Activated CD4-positive, alpha-beta T cell treated with anti-CD3 and anti-CD28 coated beads for 48 hours (primary cell): ENCODE results near the gene GLYR1.

Source experiments
- DNase-seq: peaks from one replicate; pipeline ENCODE4 v3.0.0-alpha.2; 2020

GLYR1 gene

DNA sequence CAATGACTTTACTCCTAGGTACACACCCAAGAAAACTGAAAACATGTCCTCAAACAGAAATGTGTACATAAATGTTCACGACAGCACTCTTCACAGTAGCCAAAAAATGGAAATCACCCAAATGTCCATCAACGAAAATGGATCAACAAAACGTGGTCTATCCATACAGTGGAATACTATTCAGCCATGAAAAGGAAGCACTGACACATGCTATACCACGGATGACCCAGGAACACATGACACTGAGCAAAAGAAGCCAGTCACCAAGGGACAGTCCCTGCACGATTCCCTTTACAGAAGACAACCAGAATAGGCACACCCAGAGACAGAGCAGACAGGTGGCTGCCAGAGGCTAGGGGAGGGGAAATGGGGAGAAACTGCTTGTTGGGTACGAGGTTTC, 91.4 kb downstream of the GLYR1 start:
- no peak for DNase-seq

- no peak for DNase-seq
These were observed 92.2 kb downstream of the GLYR1 start for GRCh38 chr16:4754865-4755264.

DNA sequence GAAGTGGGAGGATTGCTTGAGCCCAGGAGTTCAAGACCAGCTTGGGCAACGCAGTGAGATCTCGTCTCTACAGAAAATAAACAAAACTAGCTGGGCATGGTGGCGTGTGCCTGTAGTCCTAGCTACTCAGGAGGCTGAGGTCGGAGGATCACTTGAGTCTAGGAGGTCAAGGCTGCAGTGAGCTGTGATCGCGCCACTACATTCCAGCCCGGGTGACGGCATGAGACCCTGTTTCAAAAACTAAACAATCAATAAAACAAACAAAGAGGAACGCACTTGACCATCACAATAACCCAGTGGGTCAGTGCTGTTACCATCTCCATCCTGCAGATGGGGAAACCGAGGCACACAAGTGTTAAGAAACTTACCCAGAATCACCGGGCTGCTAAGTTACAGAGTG, 93.9 kb downstream of the GLYR1 start:
- no peak for DNase-seq
